Stimulated activated CD8-positive, alpha-beta memory T cell treated with anti-CD3 and anti-CD28 coated beads, Interleukin-2, amount 100 ng/mL, for 1 hour (primary cell): ENCODE measurements around the gene SMIM38.
"Not testable (repeated sequence)": the region's sequence is repeated elsewhere in the genome, so short reads cannot be mapped to it uniquely, and the experiment has no call there.

ENCODE experiments used
- DNase-seq, 2 donors: peaks; one replicate each; pipeline ENCODE4 v3.0.0-alpha.2; 2020; ENCODE audit warnings: low read depth in 2 of 2

Gene SMIM38

GRCh38 chr11:69140161-69140560, 15.6 kb upstream of the SMIM38 start:
- not testable (repeated sequence) for DNase-seq

- DNase-seq, result no peak
Observed at GRCh38 chr11:69140635-69141034, 15.1 kb upstream of the SMIM38 start.

DNA sequence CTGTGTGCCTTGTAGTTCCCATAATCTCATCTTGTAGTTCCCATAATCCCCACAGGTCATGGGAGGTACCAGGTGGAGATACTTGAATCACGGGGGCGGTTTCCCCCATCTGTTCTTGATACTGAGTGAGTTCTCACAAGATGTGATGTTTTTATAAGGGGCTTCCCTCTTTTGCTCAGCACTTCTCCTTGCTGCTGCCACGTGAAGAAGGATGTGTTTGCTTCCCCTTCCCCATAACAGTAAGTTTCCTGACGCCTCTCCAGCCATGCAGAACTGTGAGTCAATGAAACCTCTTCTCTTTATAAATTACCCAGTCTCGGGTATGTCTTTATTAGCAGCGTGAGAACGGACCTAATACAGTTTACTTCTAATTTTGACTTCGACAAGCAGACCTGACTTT, 14.0 kb upstream of the SMIM38 start:
- no peak for DNase-seq

- DNase-seq, result no peak
Observed at GRCh38 chr11:69142895-69143294, 12.8 kb upstream of the SMIM38 start.

DNA sequence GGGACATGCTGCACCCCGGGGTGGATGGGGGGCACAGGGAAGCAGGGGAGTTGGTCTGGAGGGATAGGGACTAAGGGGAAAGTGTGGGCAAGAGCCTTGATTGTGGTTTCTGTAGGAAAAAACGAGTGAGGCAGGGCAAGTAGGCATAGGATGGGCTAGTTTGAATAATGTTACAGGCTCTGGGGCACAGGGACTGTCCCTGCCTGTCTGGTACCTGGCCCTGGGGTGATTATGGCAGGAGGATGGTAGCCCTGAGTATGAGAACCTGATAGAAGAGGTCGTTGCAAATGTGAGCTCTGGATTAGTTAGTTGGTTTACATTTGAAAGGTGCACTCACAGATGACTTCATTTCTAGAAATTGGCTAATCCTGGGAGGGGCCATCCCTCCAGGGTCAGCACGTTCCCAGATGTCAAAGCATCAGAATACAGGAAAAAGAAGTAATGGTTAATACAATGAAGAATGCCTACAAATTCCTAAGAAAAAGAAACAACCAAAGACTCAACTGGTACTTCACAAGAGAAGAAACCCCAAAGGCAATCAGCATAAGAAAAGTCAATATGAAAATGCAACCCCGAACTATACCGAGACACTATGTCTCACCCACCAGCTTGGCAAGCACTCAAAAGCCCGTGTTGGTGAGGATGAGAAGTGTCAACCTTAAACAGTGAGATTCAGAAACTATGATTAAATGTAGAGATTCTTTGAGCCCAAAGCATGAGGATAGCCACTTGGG, 11.3 kb upstream of the SMIM38 start:
- DNase-seq, result no peak

DNA sequence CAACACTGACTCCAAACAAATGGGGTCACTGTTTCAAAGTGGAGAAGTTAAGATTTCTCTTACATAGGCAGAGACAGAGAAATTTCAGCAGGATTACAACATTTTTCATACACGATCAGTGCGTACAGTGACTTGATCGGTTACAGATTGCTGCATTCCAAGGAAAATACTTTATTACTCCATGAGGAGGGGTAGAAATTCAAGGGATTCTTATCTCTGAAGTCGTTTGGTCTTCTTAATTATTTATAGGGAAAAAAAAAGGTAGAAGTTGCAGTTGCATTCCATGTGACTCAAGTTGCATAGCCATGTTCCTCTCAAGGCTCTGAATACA, 10.7 kb upstream of the SMIM38 start:
- DNase-seq, result no peak

DNA sequence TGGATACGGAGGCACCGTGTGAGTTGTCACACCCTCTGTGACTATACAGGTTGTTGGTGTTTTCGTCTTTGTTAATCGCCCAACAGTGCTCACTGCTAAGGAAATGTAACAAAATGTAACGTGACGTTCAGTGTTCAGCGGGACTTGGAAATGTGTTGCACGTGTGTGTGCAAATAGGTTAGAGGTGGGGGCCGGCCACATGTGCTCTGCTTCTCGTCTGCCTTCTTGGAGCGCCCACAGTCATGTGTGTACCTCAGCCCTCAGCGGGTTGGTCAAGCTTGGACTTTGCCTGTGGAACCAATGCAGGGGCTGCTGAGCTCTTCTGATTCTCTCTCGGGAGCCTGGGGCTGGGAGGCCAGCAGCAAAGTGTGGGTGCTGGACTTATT, 7.4 kb upstream of the SMIM38 start:
- DNase-seq, result no peak

DNA sequence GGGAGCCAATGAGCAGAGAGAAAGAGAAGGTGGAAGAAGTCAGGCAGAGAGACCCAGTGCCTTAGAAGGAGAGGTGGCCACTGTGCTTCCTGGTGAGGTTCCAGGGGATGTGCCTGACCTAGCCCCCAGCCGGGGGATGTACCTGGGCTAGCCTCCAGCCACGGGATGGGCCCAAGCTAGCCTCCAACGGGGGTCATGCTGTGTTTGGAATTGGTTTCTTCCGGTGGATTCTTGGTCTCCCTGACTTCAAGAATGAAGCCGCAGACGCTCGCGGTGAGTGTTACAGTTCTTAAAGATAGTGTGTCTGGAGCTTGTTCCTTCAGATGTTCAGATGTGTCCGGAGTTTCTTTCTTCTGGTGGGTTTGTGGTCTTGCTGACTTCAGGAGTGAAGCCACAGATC, 6.9 kb upstream of the SMIM38 start:
- no peak for DNase-seq

- DNase-seq, result not testable (repeated sequence)
Observed at GRCh38 chr11:69149338-69150045, 6.2 kb upstream of the SMIM38 start.

GRCh38 chr11:69150175-69150574, 5.6 kb upstream of the SMIM38 start:
- no peak for DNase-seq

GRCh38 chr11:69151836-69152235, 3.9 kb upstream of the SMIM38 start:
- DNase-seq, result no peak

DNA sequence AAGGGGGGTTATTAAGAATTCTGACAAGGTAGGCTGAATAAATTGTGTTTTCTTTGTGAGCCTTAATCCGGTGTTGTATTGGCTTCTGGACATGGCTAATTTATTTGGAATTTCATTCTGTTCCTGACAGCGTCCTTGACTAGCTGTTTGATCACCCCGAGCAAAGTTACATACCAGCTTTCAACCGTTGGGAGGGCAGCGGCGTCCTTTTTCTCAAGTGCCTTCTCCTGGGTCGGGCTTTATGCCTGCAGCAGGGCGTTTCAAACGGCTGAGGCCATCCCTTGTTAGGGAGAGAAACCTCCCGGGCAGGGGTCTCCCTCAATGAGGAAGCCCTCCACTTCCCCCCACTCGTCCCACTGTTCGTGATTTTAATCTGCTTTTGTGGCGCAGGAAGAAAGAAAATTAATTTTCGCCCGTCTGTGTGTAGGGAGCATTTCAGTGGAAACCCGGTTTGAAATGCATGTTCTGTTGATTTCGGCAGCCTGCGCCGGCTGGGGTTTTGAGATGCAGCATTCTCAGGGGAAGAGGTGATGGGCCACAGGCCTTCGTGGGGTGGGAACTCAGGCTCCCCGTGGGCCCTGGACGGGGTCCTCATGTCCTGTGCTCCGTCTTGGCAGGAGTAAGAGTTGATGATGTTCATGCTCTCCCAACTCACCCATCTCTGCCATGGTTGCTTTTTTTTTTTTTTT, 2.9 kb upstream of the SMIM38 start:
- no peak for DNase-seq

DNA sequence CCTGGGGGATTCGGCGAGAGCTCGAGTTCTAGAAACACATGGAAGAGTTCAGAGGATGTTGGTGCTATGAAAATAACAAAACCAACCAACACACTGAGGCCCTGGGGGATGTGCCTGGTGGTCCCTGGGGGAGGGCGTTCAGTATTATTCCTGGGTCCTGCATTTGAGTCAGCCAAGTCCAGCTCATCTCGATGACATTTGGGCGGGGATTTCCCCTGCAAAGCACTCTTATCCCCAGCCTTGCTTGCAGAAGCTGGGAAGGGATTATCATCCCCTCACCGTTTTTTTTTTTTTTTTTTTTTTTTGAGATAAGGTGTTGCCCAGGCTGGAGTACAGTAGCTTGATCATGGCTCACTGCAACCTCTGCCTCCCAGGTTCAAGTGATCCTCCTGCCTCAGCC, 2.1 kb upstream of the SMIM38 start:
- DNase-seq, result no peak

DNA sequence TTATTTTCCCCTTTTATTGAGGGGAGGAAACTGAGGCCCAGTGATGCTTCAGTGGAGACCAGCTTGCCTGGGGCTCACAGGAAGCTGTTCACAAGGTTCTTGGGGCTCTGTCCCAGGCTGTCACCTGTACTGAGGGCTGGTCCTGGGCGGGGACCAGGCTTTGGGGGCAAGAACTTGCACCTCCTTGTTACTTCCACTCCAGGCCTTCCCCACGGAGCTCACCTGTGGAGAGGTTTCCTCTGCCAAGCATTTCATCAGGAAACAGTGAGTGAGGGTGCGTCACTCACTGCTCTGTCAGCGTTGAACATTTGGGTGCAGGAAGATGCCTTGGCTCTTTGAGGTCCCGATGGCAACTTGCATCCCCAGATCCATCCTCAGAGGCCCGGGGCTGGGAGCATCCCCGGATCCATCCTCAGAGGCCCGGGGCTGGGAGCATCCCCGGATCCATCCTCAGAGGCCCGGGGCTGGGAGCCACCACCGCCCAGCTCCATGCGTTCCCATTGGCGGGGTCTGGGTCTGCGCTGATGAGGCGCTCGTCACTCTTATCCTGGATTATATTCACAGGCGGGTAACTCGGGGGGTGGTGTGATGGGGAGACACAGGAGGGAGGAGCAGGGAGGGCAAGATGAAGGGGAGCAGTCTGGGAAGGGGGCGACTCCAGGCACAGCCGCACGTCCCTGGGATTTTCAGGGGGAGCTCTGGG, 1.4 kb upstream of the SMIM38 start:
- DNase-seq, result no peak

GRCh38 chr11:69154938-69155301, 815 bp upstream of the SMIM38 start:
- no peak for DNase-seq

- no peak for DNase-seq
Observed at GRCh38 chr11:69156235-69156639, 502 bp downstream of the SMIM38 start.

GRCh38 chr11:69156673-69157155, 979 bp downstream of the SMIM38 start:
- DNase-seq, result no peak

DNA sequence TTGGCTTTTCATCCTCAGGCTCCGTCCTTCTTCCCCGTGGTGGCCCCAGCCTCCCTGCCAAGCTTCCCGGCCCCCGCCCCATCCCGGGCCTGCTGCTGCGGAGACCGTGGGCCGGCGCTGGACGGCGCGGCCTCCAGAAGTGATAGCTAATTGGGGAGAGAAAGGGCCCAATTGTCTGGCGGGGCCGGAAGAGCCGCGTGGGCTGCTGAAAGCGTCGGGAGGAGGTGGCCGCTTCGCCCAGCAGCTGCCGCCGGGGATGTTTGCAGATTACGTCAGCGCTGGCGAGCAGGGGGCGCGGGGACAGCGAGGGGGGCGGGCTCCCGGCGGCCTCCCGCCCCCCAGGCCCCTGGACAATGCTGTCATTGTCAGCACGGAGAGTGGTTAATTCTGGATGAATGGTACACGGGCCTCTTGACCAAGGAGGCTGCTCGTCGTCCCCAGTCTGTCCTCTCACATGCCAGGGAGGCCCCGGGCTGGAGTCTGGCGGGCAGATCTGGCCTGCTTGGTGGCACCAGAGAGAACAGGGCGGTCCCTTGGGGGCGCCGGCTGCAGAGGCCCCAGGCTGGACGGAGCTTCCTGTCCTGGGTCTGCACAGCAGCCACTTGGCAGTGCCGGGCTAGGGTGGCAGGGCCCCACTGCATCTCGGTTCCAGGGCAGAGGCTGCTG, 1.6 kb downstream of the SMIM38 start:
- no peak for DNase-seq

DNA sequence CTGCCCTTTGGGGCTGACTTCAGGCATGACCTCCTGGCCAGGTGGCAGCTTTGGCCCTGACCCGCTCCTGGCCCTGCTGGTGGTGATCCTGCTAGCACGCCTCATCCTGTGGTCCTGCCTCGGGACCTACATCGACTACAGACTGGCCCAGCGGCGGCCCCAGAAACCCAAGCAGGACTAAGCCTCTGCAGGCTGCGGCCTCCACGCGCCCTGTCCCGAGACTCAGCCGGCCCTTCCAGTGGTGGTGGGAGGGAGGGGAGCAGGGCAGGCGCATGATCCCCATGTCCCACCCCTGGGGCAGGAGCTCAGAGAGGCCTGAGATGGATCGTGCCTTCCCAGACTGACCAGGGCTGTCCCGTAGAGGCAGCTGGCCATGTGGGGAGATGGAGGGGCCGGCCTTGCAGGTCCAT, 2.1 kb downstream of the SMIM38 start:
- DNase-seq, result no peak

DNA sequence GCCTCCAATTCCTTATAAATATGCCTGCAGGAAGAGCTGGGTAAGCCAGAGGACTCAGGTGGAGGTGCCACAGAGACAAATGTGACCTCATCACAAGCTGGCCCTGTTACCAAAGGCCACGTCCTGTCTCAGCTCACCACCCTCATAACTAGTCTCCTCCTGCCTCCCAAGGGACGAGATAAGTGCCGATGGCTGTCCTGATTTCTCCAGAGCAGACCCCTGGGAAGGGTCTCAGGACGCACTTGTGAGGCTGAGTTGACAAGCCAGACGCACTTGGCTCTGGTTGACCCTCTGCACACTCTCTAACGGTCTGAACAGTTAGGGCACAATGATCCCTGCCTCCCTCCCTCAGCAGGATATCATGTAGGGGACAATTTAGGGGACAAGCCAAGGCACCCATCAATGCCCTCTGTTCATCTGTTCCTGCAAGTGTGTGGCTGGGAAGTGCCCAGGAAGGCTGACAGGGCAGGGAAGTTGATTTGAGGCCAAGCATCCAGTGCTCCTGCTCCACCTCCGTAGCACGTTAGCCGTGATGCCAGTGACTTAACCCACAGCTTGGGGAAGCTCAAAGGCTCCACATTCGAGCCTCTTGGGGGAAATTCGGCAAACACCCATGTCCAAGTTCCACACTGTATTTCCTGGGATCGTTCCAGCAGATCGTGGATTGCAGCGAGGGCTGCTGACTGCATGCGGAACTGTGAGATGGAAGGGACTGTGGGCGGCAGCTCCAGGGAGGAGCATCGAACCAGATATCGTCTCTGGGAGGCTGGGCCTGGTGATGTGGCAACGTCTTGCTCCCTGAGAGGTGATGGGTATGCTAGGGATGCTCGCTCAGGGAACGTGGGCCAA, 2.8 kb downstream of the SMIM38 start:
- no peak for DNase-seq
